ENCODE measurements around the gene PPIAL4G.
"Not testable (repeated sequence)": the region's sequence is repeated elsewhere in the genome, so short reads cannot be mapped to it uniquely, and the experiment has no call there.

Gene PPIAL4G

DNA sequence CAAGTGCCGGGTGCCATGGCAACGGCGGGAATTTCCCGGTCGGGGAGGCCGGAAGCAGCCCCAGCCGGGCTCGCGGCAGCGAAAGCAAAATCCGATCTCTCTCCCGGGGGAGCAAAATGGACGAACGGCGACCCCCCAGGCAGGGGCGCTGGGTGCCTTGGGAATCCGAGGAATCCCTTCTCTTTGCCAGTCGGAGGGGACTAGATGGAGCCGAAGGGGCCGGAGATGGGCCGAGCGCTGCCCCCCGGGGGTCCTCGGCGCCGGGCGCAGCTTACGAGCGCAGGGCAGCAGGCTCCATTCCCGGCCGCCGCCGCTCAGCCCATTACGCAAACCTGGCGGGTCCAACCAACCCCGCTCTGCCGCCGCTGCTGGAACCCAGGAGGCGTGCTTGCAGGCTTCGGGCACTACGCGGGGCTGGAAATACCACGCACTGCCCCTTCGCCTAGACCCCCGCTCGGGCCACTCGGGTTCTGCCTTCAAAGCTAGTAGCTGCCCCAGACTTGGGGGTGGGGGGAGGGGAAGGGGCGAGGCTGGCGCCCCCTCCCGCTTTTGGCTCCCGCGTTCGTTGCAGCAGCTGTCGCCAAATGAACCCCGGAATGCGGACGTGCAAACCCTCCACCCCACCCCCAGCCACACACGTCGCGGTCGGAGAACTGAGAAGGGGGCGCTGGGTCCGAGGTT lies 24.1 kb downstream of the PPIAL4G start:
- not testable (repeated sequence) for H3K4me1 ChIP-seq (ENCODE audit: control insufficient read depth in 1 of 2, insufficient read depth in 1 of 2, low read depth in 1 of 2, low read length in 1 of 2); H3K27me3 ChIP-seq; H3K9me3 ChIP-seq; H3K36me3 ChIP-seq
- peak overlapping the region; percentile 59 to 76 for H3K4me3 ChIP-seq (ENCODE audit: low read depth in 1 of 2, low read length in 1 of 2)
- peak overlapping the region; percentile 85 for H3K27ac ChIP-seq

GRCh38 chr1:148458398-148458797 lies 24.7 kb downstream of the PPIAL4G start:
- H3K27ac ChIP-seq = peak overlapping the region; percentile 85
- H3K4me3 ChIP-seq (ENCODE audit: low read depth in 1 of 2, low read length in 1 of 2) = peak overlapping the region; percentile 59 to 76
- H3K9me3 ChIP-seq; H3K27me3 ChIP-seq; H3K4me1 ChIP-seq (ENCODE audit: control insufficient read depth in 1 of 2, insufficient read depth in 1 of 2, low read depth in 1 of 2, low read length in 1 of 2); H3K36me3 ChIP-seq: not testable (repeated sequence)

GRCh38 chr1:148452845-148453244 lies 30.3 kb downstream of the PPIAL4G start:
- H3K27me3 ChIP-seq; H3K4me3 ChIP-seq (ENCODE audit: low read depth in 1 of 2, low read length in 1 of 2); H3K36me3 ChIP-seq; H3K27ac ChIP-seq; H3K9me3 ChIP-seq; H3K4me1 ChIP-seq (ENCODE audit: control insufficient read depth in 1 of 2, insufficient read depth in 1 of 2, low read depth in 1 of 2, low read length in 1 of 2): not testable (repeated sequence)

GRCh38 chr1:148439654-148440325 lies 43.3 kb downstream of the PPIAL4G start:
- H3K27me3 ChIP-seq; H3K4me3 ChIP-seq (ENCODE audit: low read depth in 1 of 2, low read length in 1 of 2); H3K9me3 ChIP-seq; H3K4me1 ChIP-seq (ENCODE audit: control insufficient read depth in 1 of 2, insufficient read depth in 1 of 2, low read depth in 1 of 2, low read length in 1 of 2); H3K36me3 ChIP-seq; H3K27ac ChIP-seq: not testable (repeated sequence)

GRCh38 chr1:148435406-148435805 lies 47.7 kb downstream of the PPIAL4G start:
- Histone ChIP-seq H3K27me3 (no peaks in the 10 kb centered on the region), H3K4me3 (ENCODE audit: low read depth in 1 of 2, low read length in 1 of 2) (no peak overlapping the region), H3K9me3 (no peaks in the 10 kb centered on the region), H3K36me3 (peaks cover 34% of the 10 kb centered on the region), H3K4me1 (ENCODE audit: control insufficient read depth in 1 of 2, insufficient read depth in 1 of 2, low read depth in 1 of 2, low read length in 1 of 2) (peaks cover 0 to 4% of the 10 kb centered on the region in 2 experiments), H3K27ac (no peak overlapping the region)
- TF ChIP-seq CTCF (IDR thresholded peaks at IDR 0.05) = no peak

DNA sequence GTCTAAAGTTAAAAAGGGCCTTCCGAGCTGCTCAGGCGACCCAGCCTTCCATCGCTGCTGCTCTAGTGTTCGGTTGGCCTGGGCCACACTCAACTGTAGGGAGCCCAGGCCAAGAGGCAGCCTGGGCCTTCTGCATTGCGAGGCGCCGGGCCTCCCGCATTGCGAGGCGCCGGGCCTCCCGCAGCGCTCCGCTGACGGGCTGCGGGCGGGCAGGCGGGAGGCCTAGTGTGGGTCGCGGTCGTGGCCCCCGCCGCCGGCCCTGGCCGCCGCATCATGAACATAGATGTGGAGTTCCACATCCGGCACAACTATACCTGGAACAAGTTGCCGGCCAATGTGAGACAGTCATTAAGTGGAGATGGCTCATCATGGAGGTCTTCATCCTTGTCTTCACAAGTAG lies 48.3 kb downstream of the PPIAL4G start:
- Histone ChIP-seq H3K4me1 (ENCODE audit: control insufficient read depth in 1 of 2, insufficient read depth in 1 of 2, low read depth in 1 of 2, low read length in 1 of 2) (peaks cover 0 to 4% of the 10 kb centered on the region in 2 experiments), H3K4me3 (ENCODE audit: low read depth in 1 of 2, low read length in 1 of 2) (no peak overlapping the region), H3K27me3 (no peaks in the 10 kb centered on the region), H3K36me3 (peaks cover 40% of the 10 kb centered on the region), H3K9me3 (no peaks in the 10 kb centered on the region), H3K27ac (no peak overlapping the region)
- no peak for TF ChIP-seq CTCF (IDR thresholded peaks at IDR 0.05)

DNA sequence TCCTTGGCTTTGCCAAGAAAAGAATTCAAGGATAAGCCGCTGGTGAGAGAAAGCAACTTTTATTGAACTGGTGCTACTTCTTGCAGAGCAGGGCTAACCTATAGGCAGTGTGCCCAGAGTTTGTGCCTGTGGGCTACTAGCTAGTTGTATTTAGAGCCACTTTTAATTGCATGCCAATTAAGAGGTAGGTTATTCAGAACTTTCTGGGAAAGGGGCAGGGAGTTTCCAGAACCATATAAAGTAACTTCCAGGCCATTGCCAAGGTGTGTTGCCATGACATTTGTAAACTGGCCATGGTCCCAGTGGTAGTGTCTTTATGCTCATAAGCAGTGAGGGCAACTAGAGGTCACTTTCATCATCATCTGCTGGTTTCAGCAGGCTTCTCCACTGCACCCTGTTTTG lies 50.2 kb downstream of the PPIAL4G start:
- not testable (repeated sequence) for H3K4me1 ChIP-seq (ENCODE audit: control insufficient read depth in 1 of 2, insufficient read depth in 1 of 2, low read depth in 1 of 2, low read length in 1 of 2); H3K27ac ChIP-seq
- H3K36me3 ChIP-seq = peaks cover 55% of the 10 kb centered on the region

More for the DNA sequence above, 50.2 kb downstream of the PPIAL4G start:
- H3K4me3 ChIP-seq (ENCODE audit: low read depth in 1 of 2, low read length in 1 of 2); H3K9me3 ChIP-seq; H3K27me3 ChIP-seq: not testable (repeated sequence)
